HL-60 (cell line): Measurements from ENCODE around the gene ZNF521.

ENCODE experiments used
- DNase-seq, 2 experiments: peaks; one replicate each; pipeline ENCODE4 v3.0.0-alpha.2; 2010 to 2020; ENCODE audit warnings: low read depth in 1 of 2, low spot score in 1 of 2
- H3K27ac ChIP-seq: fragments of 250-450 bp; sonication (Bioruptor Pico); replicated peaks from 2 replicates; pipeline ENCODE4 v1.5.1; 2020; ENCODE audit warnings: mild to moderate bottlenecking, moderate library complexity
- H3K27me3 ChIP-seq: fragments of 250-450 bp; sonication (Bioruptor Pico); 2 replicates; pipeline ENCODE4 v1.5.1; 2021; ENCODE audit warnings: mild to moderate bottlenecking, moderate library complexity; ENCODE audit not compliant: insufficient read depth, poor library complexity, severe bottlenecking
- H3K4me3 ChIP-seq: replicated peaks from 2 replicates; pipeline ENCODE4 v1.5.1; 2011; ENCODE audit warnings: mild to moderate bottlenecking, control low read depth, low read length; ENCODE audit not compliant: insufficient read depth
- GABPA ChIP-seq: IDR thresholded peaks from 2 replicates; pipeline ENCODE4 v1.6.1; 2012; ENCODE audit warnings: low read depth
- POLR2AphosphoS5 ChIP-seq: IDR thresholded peaks from 2 replicates; pipeline ENCODE4 v1.6.1; 2012; ENCODE audit warnings: low read depth
- REST ChIP-seq: IDR thresholded peaks from 2 replicates; pipeline ENCODE4 v1.6.1; 2012; ENCODE audit warnings: low read depth; ENCODE audit not compliant: insufficient replicate concordance
- SPI1 ChIP-seq: IDR thresholded peaks from 2 replicates; pipeline ENCODE4 v1.6.1; 2012; ENCODE audit warnings: low read depth, mild to moderate bottlenecking, borderline replicate concordance
- TF ChIP-seq, protein P1 (sequence below): IDR thresholded peaks from one replicate; pipeline ENCODE4 v1.5.1; 2011; ENCODE audit warnings: low read length, control low read depth, inconsistent platforms; ENCODE audit not compliant: insufficient read depth

The ZNF521 gene

GRCh38 chr18:25044694-25045093, 307.3 kb downstream of the ZNF521 start:
- Histone ChIP-seq H3K27ac (no peak overlapping the region), H3K27me3 (no peaks in the 10 kb centered on the region), H3K4me3 (no peak overlapping the region)
- TF ChIP-seq REST = no peak
- no peak for DNase-seq

GRCh38 chr18:25043104-25043503, 308.9 kb downstream of the ZNF521 start:
- Histone ChIP-seq H3K27me3 (no peaks in the 10 kb centered on the region), H3K4me3 (no peak overlapping the region), H3K27ac (no peak overlapping the region)
- no peak for TF ChIP-seq POLR2AphosphoS5
- no peak for TF ChIP-seq GABPA
- no peak for TF ChIP-seq SPI1
- no peak for TF ChIP-seq REST
- TF ChIP-seq, protein P1, sequence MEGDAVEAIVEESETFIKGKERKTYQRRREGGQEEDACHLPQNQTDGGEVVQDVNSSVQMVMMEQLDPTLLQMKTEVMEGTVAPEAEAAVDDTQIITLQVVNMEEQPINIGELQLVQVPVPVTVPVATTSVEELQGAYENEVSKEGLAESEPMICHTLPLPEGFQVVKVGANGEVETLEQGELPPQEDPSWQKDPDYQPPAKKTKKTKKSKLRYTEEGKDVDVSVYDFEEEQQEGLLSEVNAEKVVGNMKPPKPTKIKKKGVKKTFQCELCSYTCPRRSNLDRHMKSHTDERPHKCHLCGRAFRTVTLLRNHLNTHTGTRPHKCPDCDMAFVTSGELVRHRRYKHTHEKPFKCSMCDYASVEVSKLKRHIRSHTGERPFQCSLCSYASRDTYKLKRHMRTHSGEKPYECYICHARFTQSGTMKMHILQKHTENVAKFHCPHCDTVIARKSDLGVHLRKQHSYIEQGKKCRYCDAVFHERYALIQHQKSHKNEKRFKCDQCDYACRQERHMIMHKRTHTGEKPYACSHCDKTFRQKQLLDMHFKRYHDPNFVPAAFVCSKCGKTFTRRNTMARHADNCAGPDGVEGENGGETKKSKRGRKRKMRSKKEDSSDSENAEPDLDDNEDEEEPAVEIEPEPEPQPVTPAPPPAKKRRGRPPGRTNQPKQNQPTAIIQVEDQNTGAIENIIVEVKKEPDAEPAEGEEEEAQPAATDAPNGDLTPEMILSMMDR = no peak
- no peak for DNase-seq

GRCh38 chr18:25042641-25043051, 309.3 kb downstream of the ZNF521 start:
- no peak for DNase-seq
- Histone ChIP-seq H3K27ac (no peak overlapping the region), H3K27me3 (no peaks in the 10 kb centered on the region), H3K4me3 (no peak overlapping the region)
- TF ChIP-seq POLR2AphosphoS5 = no peak
- TF ChIP-seq, protein P1 = no peak
- TF ChIP-seq REST = no peak
- TF ChIP-seq SPI1 = no peak
- TF ChIP-seq GABPA = no peak

- no peak for DNase-seq
- no peak for TF ChIP-seq GABPA
- TF ChIP-seq, protein P1 = no peak
- TF ChIP-seq REST = no peak
- TF ChIP-seq SPI1 = no peak
- TF ChIP-seq POLR2AphosphoS5 = no peak
- Histone ChIP-seq H3K4me3 (no peak overlapping the region), H3K27ac (no peak overlapping the region), H3K27me3 (no peaks in the 10 kb centered on the region)
Observed at GRCh38 chr18:25039781-25040180, 312.2 kb downstream of the ZNF521 start.
